OCI-M1 (cell line): ENCODE results near the gene SH2D3C.

Source experiments
- DNase-seq: peaks from one replicate; lab custom pipeline; 2025; lab: John Stamatoyannopoulos, UW

Gene SH2D3C

GRCh38 chr9:127694890-127695720 lies 83.4 kb downstream of the SH2D3C start:
- no peak for DNase-seq

DNA sequence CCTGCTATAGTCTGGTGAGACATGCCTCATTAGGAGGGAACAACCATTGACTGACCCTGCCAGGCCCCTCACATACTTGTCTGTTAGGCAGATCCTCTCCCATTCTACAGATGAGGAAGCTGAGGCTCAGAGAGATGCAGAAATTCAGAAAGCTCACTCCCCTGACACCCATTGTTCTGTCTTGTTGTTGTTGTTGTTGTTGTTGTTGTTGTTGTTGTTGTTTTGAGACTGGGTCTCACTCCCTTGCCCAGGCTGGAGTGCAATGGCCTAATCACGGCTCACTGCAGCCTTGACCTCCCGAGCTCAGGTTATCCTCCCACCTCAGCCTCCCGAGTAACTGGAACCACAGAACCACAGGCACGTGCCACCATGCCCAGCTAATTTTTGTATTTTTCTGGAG lies 84.8 kb downstream of the SH2D3C start:
- no peak for DNase-seq

- no peak for DNase-seq
These were observed 85.3 kb downstream of the SH2D3C start for GRCh38 chr9:127693143-127693542.

DNA sequence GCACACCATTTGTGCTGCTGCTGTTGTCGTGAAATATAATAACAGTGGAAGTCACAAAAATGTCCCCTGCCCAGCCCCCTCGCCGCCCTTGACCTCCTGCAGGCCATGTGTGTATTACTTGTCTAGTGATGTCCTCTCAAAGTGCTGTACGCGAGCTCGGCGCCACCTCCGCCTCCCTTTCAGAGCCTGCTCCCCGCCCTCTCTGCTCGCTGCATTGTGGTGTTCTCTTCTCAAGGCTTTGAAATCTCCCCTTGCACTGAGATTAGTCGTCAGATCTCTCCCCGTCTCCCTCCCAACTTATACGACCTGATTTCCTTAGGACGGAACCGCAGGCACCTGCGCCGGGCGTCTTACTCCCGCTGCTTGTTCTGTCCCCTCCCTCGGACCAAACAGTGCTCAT lies 86.4 kb downstream of the SH2D3C start:
- DNase-seq, result no peak

- DNase-seq, result no peak
These were observed 87.7 kb downstream of the SH2D3C start for GRCh38 chr9:127690735-127691134.

- DNase-seq, result no peak
These were observed 89.0 kb downstream of the SH2D3C start for GRCh38 chr9:127689329-127690000.
